ENCODE measurements around the gene APMAP. TPM values are rescaled to one million over a fixed set of nuclear protein-coding genes. Genes with fewer than 3 reads are reported as not detected.

The APMAP gene
- total RNA-seq, 1 experiment from 2014 or later: 82.7 TPM

- POLR2A ChIA-PET: no interaction called here
- no peak for ATAC-seq
Measured at GRCh38 chr20:25003002-25003401, 10.5 kb upstream of the APMAP start.

More at GRCh38 chr20:25003002-25003401, 10.5 kb upstream of the APMAP start:
- intact Hi-C loops (cut with micrococcal nuclease): no loop called here
- Histone ChIP-seq H4K20me1 (ENCODE audit: insufficient read depth) (no peaks in the 10 kb centered on the region), H3K9me2 (ENCODE audit: insufficient read depth) (no peaks in the 10 kb centered on the region), H3K4me2 (ENCODE audit: low read length) (no peak overlapping the region), H3K27ac (ENCODE audit: low read depth, low read length) (no peak overlapping the region), H3K4me3 (replicated peaks in 1 of 2; ENCODE audit: low read depth in 1 of 2, low read length in 2 of 2) (no peak overlapping the region), H3K27me3 (ENCODE audit: insufficient read depth, low read length) (peaks cover 11% of the 10 kb centered on the region; the same call in 1 of the 2 replicates), H3K79me2 (ENCODE audit: insufficient read depth, low read length) (no peaks in the 10 kb centered on the region), H3K4me1 (ENCODE audit: control insufficient read depth in 1 of 2, insufficient read depth in 2 of 2, low read length in 2 of 2) (peaks cover 0 to 7% of the 10 kb centered on the region in 2 experiments; a peak in 1 of 4 replicates), H3K9ac (ENCODE audit: low read length) (no peak overlapping the region), H3K9me3 (ENCODE audit: control insufficient read depth in 1 of 2, insufficient read depth in 1 of 2, low read depth in 1 of 2, low read length in 2 of 2) (no peaks in the 10 kb centered on the region), H3K36me3 (ENCODE audit: control insufficient read depth in 1 of 2, insufficient read depth in 2 of 2, low read length in 2 of 2) (no peaks in the 10 kb centered on the region), H2AFZ (ENCODE audit: low read depth, low read length, poor library complexity, severe bottlenecking) (no peak overlapping the region)
- DNase-seq (ENCODE audit: low read depth, low spot score): no peak
- TF ChIP-seq SRF (IDR thresholded peaks at IDR 0.05; ENCODE audit: low read depth) (no peak), CTCF (IDR thresholded peaks at IDR 0.05 in 2 of 3, conservative IDR thresholded peaks at IDR 0.05 in 1 of 3; ENCODE audit: borderline replicate concordance in 1 of 3, insufficient read depth in 1 of 3, low read depth in 2 of 3, low read length in 2 of 3) (no peak), JUND (IDR thresholded peaks at IDR 0.05) (no peak), EZH2 (IDR thresholded peaks at IDR 0.05) (no peak), YY1 (IDR thresholded peaks at IDR 0.05; ENCODE audit: extremely low read depth, insufficient replicate concordance, low read depth, low read length) (no peak), ATF3 (IDR thresholded peaks at IDR 0.05) (no peak), POLR2A (IDR thresholded peaks at IDR 0.05; ENCODE audit: borderline replicate concordance, extremely low read depth, insufficient read depth, insufficient read length) (no peak), CBX3 (IDR thresholded peaks at IDR 0.05; ENCODE audit: low read depth) (no peak), CEBPB (IDR thresholded peaks at IDR 0.05; ENCODE audit: low read depth) (no peak), ZBTB33 (IDR thresholded peaks at IDR 0.05; ENCODE audit: extremely low read depth, insufficient replicate concordance, low read length) (no peak), ZFX (IDR thresholded peaks at IDR 0.05) (no peak), EZH2phosphoT487 (IDR thresholded peaks at IDR 0.05; ENCODE audit: borderline replicate concordance) (no peak), REST (IDR thresholded peaks at IDR 0.05; ENCODE audit: low read depth) (no peak), RAD21 (IDR thresholded peaks at IDR 0.05; ENCODE audit: low read depth) (no peak), SP1 (IDR thresholded peaks at IDR 0.05; ENCODE audit: low read depth) (no peak), TCF7L2 (IDR thresholded peaks at IDR 0.05; ENCODE audit: borderline replicate concordance, extremely low read depth, insufficient read depth, insufficient read length) (no peak)
- ChIA-PET RAD21 (ENCODE audit: low non-redundant PET in 1 of 2, low total read pairs in 2 of 2, uncharacterized antibody in 2 of 2, unreplicated experiment in 2 of 2) (no interaction called here), CTCF (no interaction called here)
- no TSS peak for BruUV-seq (replicated peaks)
